Ishikawa (cell line): ENCODE results near the gene TEX13C.

Source experiments
- CEBPB ChIP-seq: IDR thresholded peaks from 2 replicates; pipeline ENCODE4 v1.6.1; 2012
- EGR1 ChIP-seq: IDR thresholded peaks from 2 replicates; pipeline ENCODE4 v1.6.1; 2012
- EP300 ChIP-seq: IDR thresholded peaks from 2 replicates; pipeline ENCODE4 v1.6.1; 2012; ENCODE audit warnings: borderline replicate concordance
- FOXM1 ChIP-seq: IDR thresholded peaks from 2 replicates; pipeline ENCODE4 v1.6.1; 2012; ENCODE audit warnings: low read depth, borderline replicate concordance
- MAX ChIP-seq: IDR thresholded peaks from 2 replicates; pipeline ENCODE4 v1.6.1; 2012
- NFIC ChIP-seq: IDR thresholded peaks from 2 replicates; pipeline ENCODE4 v1.6.1; 2012
- RAD21 ChIP-seq: IDR thresholded peaks from 2 replicates; pipeline ENCODE4 v1.6.1; 2012; ENCODE audit warnings: low read depth
- REST ChIP-seq: IDR thresholded peaks from 2 replicates; pipeline ENCODE4 v1.6.1; 2012; ENCODE audit warnings: low read depth, mild to moderate bottlenecking
- TAF1 ChIP-seq: IDR thresholded peaks from 2 replicates; pipeline ENCODE4 v1.6.1; 2012; ENCODE audit warnings: low read depth, mild to moderate bottlenecking
- TCF12 ChIP-seq: IDR thresholded peaks from 2 replicates; pipeline ENCODE4 v1.6.1; 2012; ENCODE audit warnings: low read depth
- TEAD4 ChIP-seq: IDR thresholded peaks from 2 replicates; pipeline ENCODE4 v1.6.1; 2012
- YY1 ChIP-seq: IDR thresholded peaks from 2 replicates; pipeline ENCODE4 v1.6.1; 2012; ENCODE audit warnings: low read depth
- ZBTB7A ChIP-seq: IDR thresholded peaks from 2 replicates; pipeline ENCODE4 v1.6.1; 2012; ENCODE audit warnings: low read depth

Gene TEX13C

GRCh38 chrX:125340490-125340889, 20.8 kb downstream of the TEX13C start:
- TF ChIP-seq MAX (no peak), EGR1 (no peak), YY1 (no peak), TAF1 (no peak), CEBPB (no peak)

GRCh38 chrX:125374169-125374568, 54.5 kb downstream of the TEX13C start:
- TF ChIP-seq EP300 (no peak), ZBTB7A (no peak), FOXM1 (no peak), TEAD4 (no peak), REST (no peak), RAD21 (no peak), TAF1 (no peak), EGR1 (no peak), NFIC (no peak), MAX (no peak), TCF12 (no peak), YY1 (no peak)
